Measurements from ENCODE around the gene TNNI2. TPM values are rescaled to one million over a fixed set of nuclear protein-coding genes. Genes with fewer than 3 reads are reported as not detected.

Gene TNNI2
- polyA plus RNA-seq, 12 donors: 1,241 to 4,224 (median 1,990) TPM

DNA sequence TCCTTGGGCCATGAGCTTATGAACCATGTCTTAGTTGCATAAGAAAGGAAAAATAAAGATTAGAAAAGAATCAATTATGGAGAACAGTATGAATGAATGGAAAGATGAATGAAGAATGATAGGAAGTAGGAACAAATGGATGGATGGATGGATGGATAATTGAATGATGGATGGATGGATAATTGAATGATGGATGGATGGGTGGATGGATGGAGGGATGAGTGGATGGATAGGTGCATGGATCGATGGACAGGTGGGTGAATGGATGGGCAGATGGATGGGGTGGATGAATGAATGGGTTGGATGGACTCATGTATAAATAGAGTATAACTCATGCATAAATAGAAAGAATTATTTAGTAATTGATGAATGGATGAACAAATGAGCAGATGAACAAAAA lies 21.3 kb downstream of the TNNI2 start:
- no peak for DNase-seq

DNA sequence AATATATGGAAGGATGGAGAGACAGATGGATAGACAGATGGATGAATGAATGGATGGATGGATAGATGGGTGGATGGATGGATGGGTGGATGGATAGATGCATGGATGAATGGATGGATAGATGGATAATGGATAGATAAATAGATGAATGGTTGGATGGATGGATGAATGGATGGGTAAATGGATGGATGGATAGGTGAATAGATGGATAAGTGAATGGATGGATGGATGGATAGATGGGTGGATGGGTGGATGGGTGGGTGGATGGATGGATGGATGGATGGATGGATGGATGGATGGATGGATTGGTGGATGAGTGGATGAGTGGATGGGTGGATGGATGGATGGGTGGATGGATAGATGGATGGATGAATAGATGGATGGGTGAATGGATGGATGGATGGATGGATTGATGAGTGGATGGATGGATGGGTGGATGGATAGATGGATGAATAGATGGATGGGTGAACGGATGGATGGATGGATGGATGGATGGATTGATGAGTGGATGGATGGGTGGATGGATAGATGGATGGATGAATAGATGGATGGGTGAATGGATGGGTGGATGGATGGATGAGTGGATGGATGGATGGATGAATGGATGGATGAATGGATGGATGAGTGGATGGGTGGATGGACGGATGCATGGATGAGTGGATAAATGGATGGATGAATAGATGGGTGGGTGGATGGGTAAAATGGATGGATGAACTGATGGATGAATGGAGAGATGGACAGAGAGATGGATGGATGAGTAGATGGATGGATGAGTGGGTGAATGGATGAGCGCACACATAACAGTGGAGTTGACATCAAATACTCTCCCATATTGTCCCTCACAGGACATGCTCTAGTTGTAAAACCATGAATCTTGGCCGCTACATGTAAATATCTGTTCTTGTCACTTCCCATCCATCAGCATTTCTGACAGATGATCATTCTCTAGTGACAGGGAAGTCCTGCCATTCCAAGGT lies 22.9 kb downstream of the TNNI2 start:
- no peak for DNase-seq

DNA sequence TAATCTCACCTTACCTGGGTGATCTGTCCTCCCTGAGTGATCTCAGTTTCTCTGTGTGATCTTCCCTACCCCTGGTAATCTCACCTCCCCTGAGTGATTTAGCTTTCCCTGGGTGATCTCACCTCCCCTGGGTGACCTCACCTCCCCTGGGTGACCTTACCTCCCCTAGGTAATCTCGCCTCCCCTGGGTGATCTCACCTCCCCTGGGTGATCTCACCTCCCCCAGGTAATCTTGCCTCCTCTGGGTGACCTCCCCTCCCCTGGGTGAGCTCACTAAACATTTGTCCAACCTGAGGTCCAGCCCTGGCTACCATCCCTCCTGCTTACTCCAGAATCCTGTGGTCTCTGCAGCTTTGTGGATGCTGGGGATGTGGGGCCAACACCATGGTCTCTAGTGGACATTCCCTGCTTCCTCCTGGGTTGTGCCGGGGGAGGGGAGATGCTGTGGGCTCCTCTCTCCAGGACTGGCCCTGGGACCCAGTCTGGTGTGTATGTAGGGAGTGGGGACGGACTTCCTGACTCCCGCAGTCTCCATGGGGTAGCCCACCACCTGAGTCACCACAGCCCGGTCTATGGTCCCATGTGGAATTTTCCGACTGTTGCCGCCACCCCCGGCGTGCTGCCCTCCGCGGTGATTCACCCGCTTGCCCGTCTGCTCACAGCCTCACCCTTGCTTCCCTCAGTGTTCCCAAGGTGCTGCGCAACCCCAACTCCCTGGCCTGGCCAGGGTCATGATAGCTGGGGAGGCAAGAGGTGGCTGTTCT lies 24.0 kb downstream of the TNNI2 start:
- DNase-seq: no peak

DNA sequence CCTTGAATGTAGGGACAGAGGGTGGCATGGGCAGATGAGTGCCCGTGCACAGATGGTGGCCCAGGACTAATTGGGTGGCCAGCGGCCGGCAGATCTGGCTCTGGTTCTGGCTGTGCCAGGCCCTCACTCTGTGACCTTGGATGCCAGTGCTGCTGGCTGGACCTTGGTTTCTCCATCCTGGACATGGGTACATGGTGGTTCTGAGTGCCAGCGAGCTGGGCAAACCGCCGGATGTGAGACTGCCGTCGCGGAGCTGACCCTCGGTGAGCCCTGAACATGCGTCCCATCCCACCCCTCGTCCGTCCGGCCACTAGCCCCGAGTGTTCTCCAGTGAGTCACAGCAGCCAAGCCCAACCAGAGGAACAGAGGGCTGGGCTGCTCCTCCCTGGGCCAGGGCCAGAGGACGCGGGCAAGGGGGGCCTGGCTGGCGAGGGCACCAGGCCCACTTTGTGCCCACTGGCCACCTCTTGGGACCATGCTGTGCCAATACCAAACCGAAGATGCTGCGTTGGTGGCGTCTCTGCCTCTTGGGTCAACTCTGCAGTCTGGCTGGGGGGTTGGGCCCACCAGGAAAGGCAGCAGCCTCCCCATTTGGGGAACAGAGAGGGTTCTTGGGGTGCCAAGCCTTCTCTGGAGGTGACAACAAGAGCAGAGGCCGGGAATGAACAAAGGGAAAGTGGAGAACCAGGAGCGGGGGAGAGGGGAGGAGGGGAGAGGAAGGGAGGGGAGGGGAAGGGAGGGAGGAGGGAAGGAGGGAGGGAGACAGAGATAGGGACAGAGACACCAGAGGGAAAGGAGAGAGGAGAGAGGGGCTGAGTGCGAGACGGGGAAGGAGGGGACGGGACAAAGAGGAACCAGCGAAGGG lies 24.8 kb downstream of the TNNI2 start:
- peak; percentile 89 for DNase-seq

DNA sequence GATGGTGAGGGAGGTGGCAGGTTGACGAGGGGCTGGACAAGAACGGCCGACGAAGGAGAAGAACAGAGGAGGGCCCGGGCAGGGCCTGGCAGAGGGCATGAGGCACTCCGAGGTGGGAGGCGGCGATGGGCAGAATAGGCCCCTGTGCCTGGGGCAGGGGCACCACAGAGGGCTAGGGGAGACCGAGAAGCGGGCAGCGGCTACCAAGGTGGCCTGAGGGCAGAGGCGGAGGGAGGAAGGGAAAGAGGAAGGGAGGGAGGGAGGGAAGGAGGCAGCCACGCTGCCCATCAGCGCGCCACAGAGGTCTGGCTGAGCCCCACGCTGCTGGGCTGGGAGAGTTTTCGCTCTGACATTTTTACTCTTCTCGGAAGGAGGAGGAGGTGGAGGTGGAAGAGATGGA lies 25.4 kb downstream of the TNNI2 start:
- DNase-seq: no peak

DNA sequence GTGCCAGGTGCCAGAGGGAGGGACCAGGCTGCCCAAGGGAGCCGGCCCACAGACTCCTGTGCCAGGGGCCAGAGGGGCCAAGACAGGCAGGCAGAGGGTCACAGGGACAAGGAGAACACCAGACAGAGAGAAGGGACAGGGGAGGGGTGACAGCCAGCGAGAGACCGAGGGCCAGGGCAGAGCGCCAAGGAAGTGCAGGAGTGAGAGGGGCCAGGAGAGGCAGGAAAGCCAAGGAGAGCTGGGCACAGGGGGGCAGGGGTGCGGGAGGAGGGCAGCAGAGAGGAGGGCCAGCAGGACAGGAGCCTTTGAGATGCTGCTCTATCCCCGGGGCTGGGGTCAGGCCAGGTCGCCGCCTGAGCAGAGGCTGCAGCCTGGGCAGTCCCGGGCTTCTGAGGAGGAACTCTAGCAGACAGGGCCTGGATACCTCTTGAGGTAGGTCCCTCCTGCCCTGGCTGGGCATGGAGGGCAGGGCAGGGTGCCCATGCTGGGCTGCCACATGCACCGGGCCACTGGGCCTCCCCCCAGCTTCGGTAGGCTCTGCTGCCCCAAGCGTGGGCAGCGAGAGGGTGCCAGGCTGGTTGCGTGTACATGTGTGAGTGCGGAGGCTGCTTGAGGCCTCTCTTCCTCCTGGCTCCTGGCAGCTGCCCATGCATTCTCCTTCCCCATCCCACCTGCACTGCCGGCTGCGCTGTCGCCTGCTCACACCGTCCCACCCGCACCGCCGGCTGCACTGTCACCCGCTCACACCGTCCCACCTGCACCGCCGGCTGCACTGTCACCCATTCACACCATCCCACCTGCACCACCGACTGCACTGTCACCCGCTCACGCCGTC lies 26.3 kb downstream of the TNNI2 start:
- DNase-seq: no peak

DNA sequence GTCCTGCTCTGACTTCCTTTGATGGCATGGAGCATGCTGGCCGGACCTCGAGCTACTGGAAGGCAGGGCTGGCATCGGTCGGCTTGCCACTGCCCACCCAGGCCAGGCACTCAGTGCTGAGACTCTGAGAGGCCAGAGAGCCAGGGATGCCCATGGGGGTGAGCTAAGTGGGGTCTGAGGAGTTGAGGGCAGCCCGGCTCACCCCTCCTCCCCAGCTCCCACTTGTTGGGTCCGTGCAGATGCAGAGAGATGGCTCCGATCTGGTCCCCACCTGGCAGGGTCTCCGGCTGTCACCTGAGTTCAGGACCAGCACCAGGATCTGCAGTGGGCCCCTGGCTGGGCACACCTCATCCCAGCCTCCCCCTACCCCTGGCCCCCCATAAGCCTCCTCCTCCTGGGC lies 27.4 kb downstream of the TNNI2 start:
- no peak for DNase-seq

DNA sequence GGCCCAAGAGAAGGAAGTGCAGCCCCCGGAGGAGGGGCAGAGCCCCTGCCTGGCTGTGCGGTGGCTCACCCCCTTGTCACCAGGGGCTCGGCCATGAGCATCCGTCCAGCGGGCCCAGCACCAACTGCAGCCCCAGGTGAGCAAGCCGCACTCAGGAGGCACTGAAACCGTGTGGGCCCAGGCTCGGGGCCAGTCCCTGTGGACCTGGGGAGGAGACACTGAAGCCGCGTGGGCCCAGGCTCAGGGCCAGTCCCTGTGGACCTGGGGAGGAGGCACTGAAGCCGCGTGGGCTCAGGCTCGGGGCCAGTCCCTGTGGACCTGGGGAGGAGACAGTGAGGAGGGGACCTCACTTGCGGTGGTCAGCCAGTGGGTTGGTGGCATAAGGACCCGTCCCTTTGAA lies 28.0 kb downstream of the TNNI2 start:
- no peak for DNase-seq

DNA sequence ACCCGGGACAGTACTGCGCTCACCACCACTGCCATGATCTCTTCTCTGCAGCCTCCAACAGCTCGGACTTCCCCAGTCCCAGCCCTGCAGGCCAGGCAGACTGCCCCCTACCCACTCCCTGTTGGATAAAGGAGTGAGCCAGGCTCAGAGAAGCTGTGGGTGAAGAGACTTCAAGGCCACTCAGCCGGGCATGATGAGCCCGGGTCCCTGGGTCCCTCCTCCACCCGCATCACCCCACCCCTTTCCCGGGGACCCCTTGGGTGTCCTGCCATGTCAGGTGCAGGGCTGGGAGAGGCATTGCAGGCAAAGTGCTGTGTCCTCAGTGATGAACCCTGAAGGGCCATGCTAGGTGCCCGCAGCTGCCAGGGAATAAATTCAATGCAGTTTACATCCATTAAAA lies 28.6 kb downstream of the TNNI2 start:
- DNase-seq: no peak

DNA sequence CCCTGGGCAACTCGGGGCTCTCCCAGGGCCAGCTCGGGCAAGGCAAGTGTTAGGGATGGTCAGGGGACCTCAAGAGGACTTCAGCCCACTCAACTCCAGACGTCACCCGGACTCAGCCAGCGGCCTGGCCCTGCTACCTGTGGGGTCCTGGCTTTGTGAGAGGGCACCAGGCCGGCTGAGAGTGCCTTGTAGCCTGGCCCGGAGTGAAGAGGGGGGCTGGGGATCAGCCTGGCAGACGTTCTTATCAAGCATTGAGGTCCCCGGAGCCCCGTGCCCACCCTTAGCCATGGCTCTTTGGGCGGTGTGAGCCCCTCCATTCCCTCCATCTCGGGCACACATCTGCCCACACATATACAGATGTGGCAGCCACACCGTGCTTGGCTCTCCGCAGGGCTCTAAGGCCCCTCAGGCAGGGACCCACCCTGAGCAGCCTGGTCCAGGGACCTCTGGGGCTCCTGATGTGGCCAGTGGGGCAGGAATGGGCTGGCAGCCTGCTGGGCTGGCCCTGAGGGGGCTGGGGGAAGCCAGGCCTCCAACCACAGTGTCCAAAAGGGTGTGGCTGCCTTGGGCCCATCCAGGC lies 29.4 kb downstream of the TNNI2 start:
- DNase-seq: no peak

DNA sequence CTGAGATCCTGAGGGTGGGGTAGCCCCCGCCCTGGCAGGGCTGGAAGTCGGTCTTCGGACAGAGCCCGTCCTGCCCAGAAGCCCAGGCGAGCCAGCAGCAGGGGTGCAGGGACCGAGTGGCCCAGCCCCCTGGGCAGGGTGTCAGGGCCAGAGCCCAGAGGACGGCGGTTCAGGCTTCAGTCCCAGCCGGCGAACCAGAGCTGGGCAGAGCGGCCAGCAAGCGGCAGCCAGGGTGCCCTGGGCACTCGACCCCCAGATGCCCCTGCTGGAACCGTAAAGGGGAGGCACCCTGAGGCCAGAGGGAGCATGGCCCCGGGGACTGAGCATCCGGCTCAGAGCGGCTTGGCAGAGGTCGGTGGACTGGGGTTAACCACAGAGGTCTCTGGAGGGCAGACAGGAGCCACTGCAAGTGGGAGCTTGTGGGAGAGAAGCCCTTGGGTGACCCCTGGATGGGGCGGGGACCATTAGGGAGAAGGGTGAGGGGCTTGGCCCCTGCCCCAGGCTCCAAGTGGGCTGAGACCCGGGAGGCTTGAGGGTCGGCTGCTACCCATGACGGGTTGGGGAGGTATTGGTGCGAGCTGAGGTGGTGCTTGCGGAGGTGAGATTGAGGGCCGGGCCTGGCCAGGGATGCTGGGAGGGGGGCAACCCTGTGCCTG lies 30.0 kb downstream of the TNNI2 start:
- DNase-seq: no peak

DNA sequence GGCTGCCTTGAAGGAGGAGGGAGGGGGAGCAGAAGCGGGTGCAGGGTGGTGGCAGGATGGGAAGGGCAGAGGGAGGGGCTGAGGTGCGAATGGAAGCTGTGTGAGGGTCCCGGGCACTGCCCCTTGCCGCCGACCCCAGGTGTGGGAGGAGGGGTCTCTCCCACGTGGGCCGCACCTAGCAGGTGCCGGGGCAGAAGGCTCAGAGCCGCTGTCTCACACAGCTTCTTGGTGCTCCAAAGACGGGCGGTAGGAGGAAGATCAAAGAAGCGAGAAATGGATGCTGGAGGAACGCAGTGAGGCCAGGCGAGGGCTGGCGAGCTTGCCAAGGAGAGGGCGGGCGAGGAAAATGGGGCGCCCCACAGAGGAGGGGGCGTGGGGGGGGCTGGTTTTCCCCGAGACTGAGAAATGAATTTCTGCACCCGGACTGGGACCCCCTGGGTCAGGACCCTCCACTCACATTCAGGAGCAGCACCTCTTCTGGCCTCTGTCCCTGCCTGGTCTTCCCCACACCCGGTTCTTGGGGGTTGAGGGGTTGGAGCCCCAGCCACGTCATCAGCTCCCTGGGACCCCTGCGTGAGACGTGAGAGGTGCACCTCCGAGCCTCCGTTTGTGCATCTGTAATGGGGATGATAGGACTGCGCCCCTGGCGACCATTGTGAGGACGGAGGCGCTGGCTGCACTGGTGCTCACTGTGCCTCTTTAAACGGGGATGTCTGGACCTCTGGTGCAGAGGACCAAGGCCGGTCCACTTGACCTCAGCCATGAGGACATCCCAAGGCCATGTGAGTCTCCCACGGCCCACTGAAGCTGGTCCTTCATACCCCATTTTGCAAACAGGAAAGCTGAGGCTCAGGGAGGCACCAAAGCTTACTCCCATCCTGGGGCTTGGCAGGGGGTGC lies 30.9 kb downstream of the TNNI2 start:
- no peak for DNase-seq

DNA sequence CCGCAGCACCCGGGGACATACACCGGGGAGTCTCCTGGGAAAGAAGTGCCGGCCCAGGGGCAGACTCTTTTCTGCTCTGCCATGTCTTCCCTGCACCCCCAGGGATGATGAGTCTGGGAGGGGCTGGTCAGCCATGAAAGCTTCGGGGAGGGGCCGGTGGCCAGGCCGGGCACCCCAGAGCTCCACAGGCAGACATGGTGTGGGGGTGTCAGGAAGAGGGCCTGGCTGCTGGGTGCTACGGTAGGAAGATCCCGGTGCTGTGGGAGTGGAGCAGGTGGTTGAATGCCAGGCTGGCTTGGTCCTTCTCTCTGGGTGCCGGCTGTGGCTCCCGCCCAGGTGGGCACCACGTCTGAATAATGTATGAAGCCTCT lies 31.5 kb downstream of the TNNI2 start:
- no peak for DNase-seq

DNA sequence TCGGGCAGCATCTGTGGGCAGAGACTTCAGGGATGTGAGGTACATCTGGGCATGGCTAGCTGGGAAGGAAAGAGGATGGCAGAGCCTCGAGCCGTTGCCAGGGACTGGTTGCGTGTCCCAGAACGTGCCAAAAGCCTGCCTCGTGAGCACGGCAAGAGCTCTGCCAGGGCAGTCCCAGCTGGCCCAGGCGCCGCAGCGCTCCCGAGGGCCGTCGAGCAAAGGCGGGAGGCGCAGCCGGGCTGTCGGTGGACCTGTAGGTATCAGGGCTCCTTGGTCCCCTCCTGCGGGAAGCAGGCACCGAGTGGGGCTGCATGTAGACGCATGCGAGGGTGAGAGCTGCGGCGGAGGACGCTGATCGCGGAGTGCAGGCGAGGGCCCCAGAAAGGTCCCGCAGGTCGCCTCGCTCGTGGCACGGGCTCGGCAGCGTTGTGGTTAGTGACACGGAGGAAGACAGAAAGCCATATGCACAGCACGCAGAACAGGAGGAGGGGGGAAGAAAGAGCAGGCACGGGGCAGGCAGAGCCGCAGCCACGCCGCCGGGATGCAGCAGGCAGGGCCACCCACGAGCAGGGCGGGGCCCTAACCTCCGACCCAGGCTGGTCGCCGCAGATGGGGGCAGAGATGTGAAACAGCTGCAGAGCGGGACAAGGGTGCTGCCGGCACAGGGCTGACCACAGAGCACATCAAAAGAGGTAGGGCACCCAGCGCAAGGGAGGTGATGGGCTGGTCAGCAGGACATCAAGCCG lies 32.1 kb downstream of the TNNI2 start:
- no peak for DNase-seq

DNA sequence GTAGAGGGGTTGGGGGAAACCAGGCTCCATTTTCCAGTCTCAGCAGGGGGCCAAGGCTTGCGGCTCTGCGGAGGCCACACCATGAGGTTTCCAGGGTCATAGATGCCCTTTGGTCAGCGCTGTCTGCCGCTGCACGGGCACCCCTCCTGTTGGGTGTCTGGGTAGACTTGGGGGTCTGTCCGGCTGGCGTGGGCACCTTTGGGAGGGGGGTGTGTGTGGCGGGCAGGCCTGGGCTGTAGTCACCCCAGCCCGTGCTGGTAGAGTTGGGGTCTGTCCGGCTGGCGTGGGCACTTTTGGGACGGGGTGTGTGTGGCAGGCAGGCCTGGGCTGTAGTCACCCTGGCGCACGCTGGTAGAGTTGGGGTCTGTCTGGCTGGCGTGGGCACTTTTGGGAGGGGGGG lies 32.8 kb downstream of the TNNI2 start:
- no peak for DNase-seq

DNA sequence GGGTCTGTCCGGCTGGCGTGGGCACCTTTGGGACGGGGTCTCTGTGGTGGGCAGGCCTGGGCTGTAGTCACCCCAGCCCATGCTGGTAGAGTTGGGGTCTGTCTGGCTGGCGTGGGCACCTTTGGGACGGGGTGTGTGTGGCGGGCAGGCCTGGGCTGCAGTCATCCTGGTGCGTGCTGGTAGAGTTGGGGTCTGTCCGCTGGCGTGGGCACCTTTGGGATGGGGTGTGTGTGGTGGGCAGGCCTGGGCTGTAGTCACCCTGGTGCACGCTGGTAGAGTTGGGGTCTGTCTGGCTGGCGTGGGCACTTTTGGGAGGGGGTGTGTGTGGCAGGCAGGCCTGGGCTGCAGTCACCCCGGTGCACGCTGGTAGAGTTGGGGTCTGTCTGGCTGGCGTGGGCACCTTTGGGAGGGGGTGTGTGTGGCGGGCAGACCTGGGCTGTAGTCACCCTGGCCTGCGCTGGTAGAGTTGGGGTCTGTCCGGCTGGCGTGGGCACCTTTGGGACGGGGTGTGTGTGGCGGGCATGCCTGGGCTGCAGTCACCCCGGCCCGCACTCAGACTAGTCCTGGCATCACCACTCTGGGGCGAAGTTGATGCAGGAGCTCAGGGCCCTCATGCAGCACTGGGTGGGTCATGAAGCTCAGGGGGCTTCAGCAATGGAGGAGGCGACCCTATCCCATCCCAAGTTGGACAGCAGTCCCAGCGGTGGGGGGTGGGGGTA lies 33.6 kb downstream of the TNNI2 start:
- DNase-seq: no peak

DNA sequence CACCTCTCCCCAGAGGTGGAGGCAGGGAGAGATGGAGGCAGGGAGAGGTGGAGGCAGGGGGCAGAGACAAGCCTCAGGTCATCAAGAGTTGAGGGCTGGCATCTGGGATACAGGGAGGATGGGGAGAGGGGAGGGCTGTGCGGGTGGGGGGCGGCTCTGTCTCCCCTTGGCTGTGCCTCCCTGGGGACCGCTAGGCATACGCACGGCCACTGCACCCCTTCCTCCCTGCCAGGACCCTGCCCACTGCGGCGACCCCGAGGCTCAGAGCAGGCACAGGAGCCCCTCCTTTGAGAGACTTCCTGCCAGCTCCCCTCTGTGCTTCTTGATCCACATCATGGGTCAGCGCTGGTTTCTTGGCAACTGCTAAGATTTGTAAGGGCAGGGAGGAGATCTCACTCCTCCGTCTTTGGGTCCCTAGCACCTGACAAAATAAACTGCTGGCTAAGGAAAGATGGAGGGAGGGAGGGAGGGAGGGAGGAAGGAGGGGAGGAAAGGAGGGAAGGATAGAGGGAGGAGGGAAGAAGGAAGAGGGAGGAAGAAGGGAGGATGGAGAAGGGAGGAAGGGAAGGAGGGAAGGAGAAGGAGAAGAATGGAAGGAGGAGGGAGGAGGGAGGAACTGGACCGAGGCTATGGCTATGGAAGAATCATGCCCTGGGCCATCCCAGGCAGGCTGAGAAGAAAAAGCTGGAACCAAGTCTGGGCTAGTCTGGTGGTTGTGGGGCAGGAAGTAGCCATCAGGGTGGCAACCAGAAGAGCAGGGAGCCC lies 34.4 kb downstream of the TNNI2 start:
- DNase-seq: no peak

Data from muscle of arm (tissue), 12 donors.